Activated CD8-positive, alpha-beta T cell treated with anti-CD3 and anti-CD28 coated beads, Interleukin-2, amount 10 ng/mL, durations not matched to agents 7 days and 5 days (primary cell): ENCODE measurements around the gene CAV2. TPM values are rescaled to one million over a fixed set of nuclear protein-coding genes. Genes with fewer than 3 reads are reported as not detected.
"Not testable (repeated sequence)": the region's sequence is repeated elsewhere in the genome, so short reads cannot be mapped to it uniquely, and the experiment has no call there.

ENCODE experiments used
- ATAC-seq: fragments of 150-1000 bp; cut with Tn5 transposase; one replicate; pipeline ENCODE4 v1.10.0; 2021; ENCODE audit warnings: moderate library complexity
- CTCF ChIA-PET: fragments of 350-600 bp; sonication (Branson Sonifier 250); formaldehyde crosslinking; loops from one replicate; lab custom pipeline; 2021; ENCODE audit warnings: antibody characterized with exemption; lab: Charles Lee
- POLR2A ChIA-PET: fragments of 350-600 bp; sonication (Branson Sonifier 250); formaldehyde crosslinking; loops from one replicate; lab custom pipeline; 2021; ENCODE audit warnings: antibody characterized with exemption; lab: Charles Lee
- DNase-seq: peaks from one replicate; pipeline ENCODE4 v3.0.0-alpha.2; 2020
- H3K27ac Mint-ChIP-seq: one replicate; pipeline ENCODE4 v1.8.0; 2021; ENCODE audit warnings: mild to moderate bottlenecking, mixed read lengths
- H3K27me3 Mint-ChIP-seq: one replicate; pipeline ENCODE4 v1.8.0; 2021; ENCODE audit warnings: low read depth, mixed read lengths
- H3K36me3 Mint-ChIP-seq: one replicate; pipeline ENCODE4 v1.8.0; 2021; ENCODE audit warnings: low read depth, mixed read lengths
- H3K4me1 Mint-ChIP-seq: one replicate; pipeline ENCODE4 v1.8.0; 2021; ENCODE audit warnings: low read depth, mixed read lengths
- H3K4me3 Mint-ChIP-seq: one replicate; pipeline ENCODE4 v1.8.0; 2021; ENCODE audit warnings: mild to moderate bottlenecking, mixed read lengths
- H3K9me3 Mint-ChIP-seq: one replicate; pipeline ENCODE4 v1.8.0; 2022; ENCODE audit warnings: mixed read lengths; ENCODE audit not compliant: insufficient read depth
- total RNA-seq, 2 experiments: library from RNA; stranded (reverse); gene quantifications; one replicate each; pipeline ENCODE4 v1.2.3, GENCODE V29; 2021

The CAV2 gene
- total RNA-seq, 2 experiments from 2014 or later, result not detected

GRCh38 chr7:116478834-116479233 lies 20.7 kb upstream of the CAV2 start:
- ATAC-seq, result no peak
- H3K4me1 Mint-ChIP-seq, result no peaks in the 10 kb centered on the region

GRCh38 chr7:116483271-116483942 lies 16.1 kb upstream of the CAV2 start:
- Mint-ChIP-seq H3K9me3 (no peaks in the 10 kb centered on the region), H3K27ac (no peak overlapping the region), H3K36me3 (no peaks in the 10 kb centered on the region), H3K4me3 (no peak overlapping the region), H3K4me1 (no peaks in the 10 kb centered on the region), H3K27me3 (peaks cover 5% of the 10 kb centered on the region)
- ChIA-PET CTCF (no interaction called here), POLR2A (no interaction called here)
- no peak for DNase-seq
- ATAC-seq, result no peak

More at GRCh38 chr7:116478834-116479233, 20.7 kb upstream of the CAV2 start:
- H3K27me3 Mint-ChIP-seq, result peaks cover 3% of the 10 kb centered on the region
- DNase-seq, result no peak
- no peak overlapping the region for H3K27ac Mint-ChIP-seq
- CTCF ChIA-PET, result interaction anchor here (0.9 kb wide), 1 partner anchor 113 kb away, joined by 3 read pairs; no protein-coding TSS in a partner anchor
- no peak overlapping the region for H3K4me3 Mint-ChIP-seq
- peaks cover 6% of the 10 kb centered on the region for H3K9me3 Mint-ChIP-seq
- POLR2A ChIA-PET, result no interaction called here
- no peaks in the 10 kb centered on the region for H3K36me3 Mint-ChIP-seq

GRCh38 chr7:116484389-116484788 lies 15.1 kb upstream of the CAV2 start:
- H3K27ac Mint-ChIP-seq, POLR2A ChIA-PET, H3K36me3 Mint-ChIP-seq, H3K4me1 Mint-ChIP-seq, H3K4me3 Mint-ChIP-seq, DNase-seq, H3K9me3 Mint-ChIP-seq, H3K27me3 Mint-ChIP-seq, CTCF ChIA-PET, ATAC-seq: not testable (repeated sequence)

- H3K27ac Mint-ChIP-seq, result no peak overlapping the region
- ATAC-seq (no peak), DNase-seq (no peak)
- H3K36me3 Mint-ChIP-seq, result no peaks in the 10 kb centered on the region
- no peaks in the 10 kb centered on the region for H3K4me1 Mint-ChIP-seq
- CTCF ChIA-PET, result no interaction called here
- H3K4me3 Mint-ChIP-seq, result no peak overlapping the region
- POLR2A ChIA-PET, result no interaction called here
- H3K9me3 Mint-ChIP-seq, result no peaks in the 10 kb centered on the region
- peaks cover 14% of the 10 kb centered on the region for H3K27me3 Mint-ChIP-seq
These were observed 11.5 kb upstream of the CAV2 start for GRCh38 chr7:116487907-116488521.

- DNase-seq (no peak), ATAC-seq (no peak)
- Mint-ChIP-seq H3K27ac (no peak overlapping the region), H3K4me3 (no peak overlapping the region), H3K27me3 (peaks cover 16% of the 10 kb centered on the region), H3K36me3 (no peaks in the 10 kb centered on the region), H3K4me1 (no peaks in the 10 kb centered on the region), H3K9me3 (no peaks in the 10 kb centered on the region)
- CTCF ChIA-PET, result no interaction called here
- POLR2A ChIA-PET, result no interaction called here
These were observed 9.2 kb upstream of the CAV2 start for GRCh38 chr7:116490351-116490750.

- ATAC-seq (no peak), DNase-seq (no peak)
- ChIA-PET POLR2A (no interaction called here), CTCF (no interaction called here)
- H3K4me1 Mint-ChIP-seq, result no peaks in the 10 kb centered on the region
- no peak overlapping the region for H3K27ac Mint-ChIP-seq
- no peaks in the 10 kb centered on the region for H3K9me3 Mint-ChIP-seq
- H3K27me3 Mint-ChIP-seq, result peaks cover 23% of the 10 kb centered on the region
- H3K36me3 Mint-ChIP-seq, result no peaks in the 10 kb centered on the region
- H3K4me3 Mint-ChIP-seq, result no peak overlapping the region
These were observed 7.5 kb upstream of the CAV2 start for GRCh38 chr7:116491887-116492653.

- H3K9me3 Mint-ChIP-seq, result no peaks in the 10 kb centered on the region
These were observed 6.9 kb upstream of the CAV2 start for GRCh38 chr7:116492654-116493109.

GRCh38 chr7:116493449-116493848 lies 6.1 kb upstream of the CAV2 start:
- Mint-ChIP-seq H3K27ac (no peak overlapping the region), H3K9me3 (no peaks in the 10 kb centered on the region), H3K4me1 (no peaks in the 10 kb centered on the region), H3K27me3 (peaks cover 36% of the 10 kb centered on the region), H3K36me3 (no peaks in the 10 kb centered on the region), H3K4me3 (no peak overlapping the region)
- CTCF ChIA-PET, result no interaction called here
- ATAC-seq (no peak), DNase-seq (no peak)
- POLR2A ChIA-PET, result no interaction called here

More at GRCh38 chr7:116492654-116493109, 6.9 kb upstream of the CAV2 start:
- Mint-ChIP-seq H3K4me3 (no peak overlapping the region), H3K4me1 (no peaks in the 10 kb centered on the region), H3K36me3 (no peaks in the 10 kb centered on the region), H3K27me3 (peaks cover 29% of the 10 kb centered on the region), H3K27ac (no peak overlapping the region)
- ATAC-seq (no peak), DNase-seq (no peak)
- ChIA-PET POLR2A (no interaction called here), CTCF (no interaction called here)

- no peaks in the 10 kb centered on the region for H3K36me3 Mint-ChIP-seq
- H3K9me3 Mint-ChIP-seq, result no peaks in the 10 kb centered on the region
- ChIA-PET CTCF (no interaction called here), POLR2A (no interaction called here)
- H3K4me3 Mint-ChIP-seq, result no peak overlapping the region
- DNase-seq, result no peak
- no peak overlapping the region for H3K27ac Mint-ChIP-seq
- no peaks in the 10 kb centered on the region for H3K4me1 Mint-ChIP-seq
- peaks cover 43% of the 10 kb centered on the region for H3K27me3 Mint-ChIP-seq
- ATAC-seq, result no peak
These were observed 5.1 kb upstream of the CAV2 start for GRCh38 chr7:116494472-116494871.

- H3K9me3 Mint-ChIP-seq, result no peaks in the 10 kb centered on the region
- POLR2A ChIA-PET, result no interaction called here
- CTCF ChIA-PET, result interaction anchor here (1.1 kb wide), 1 partner anchor 31 kb away, joined by 5 read pairs; no protein-coding TSS in a partner anchor
- no peaks in the 10 kb centered on the region for H3K36me3 Mint-ChIP-seq
- peaks cover 8% of the 10 kb centered on the region for H3K4me1 Mint-ChIP-seq
- DNase-seq (no peak), ATAC-seq (no peak)
- no peak overlapping the region for H3K27ac Mint-ChIP-seq
- H3K4me3 Mint-ChIP-seq, result no peak overlapping the region
- H3K27me3 Mint-ChIP-seq, result peaks cover 52% of the 10 kb centered on the region
These were observed 3.8 kb upstream of the CAV2 start for GRCh38 chr7:116495736-116496135.

- Mint-ChIP-seq H3K4me1 (peaks cover 10% of the 10 kb centered on the region), H3K27ac (no peak overlapping the region), H3K27me3 (peaks cover 52% of the 10 kb centered on the region), H3K4me3 (no peak overlapping the region), H3K9me3 (no peaks in the 10 kb centered on the region), H3K36me3 (no peaks in the 10 kb centered on the region)
- POLR2A ChIA-PET, result no interaction called here
- CTCF ChIA-PET, result no interaction called here
- ATAC-seq (no peak), DNase-seq (no peak)
These were observed 2.9 kb upstream of the CAV2 start for GRCh38 chr7:116496653-116497052.

- DNase-seq (no peak), ATAC-seq (no peak)
- CTCF ChIA-PET, result no interaction called here
- Mint-ChIP-seq H3K36me3 (no peaks in the 10 kb centered on the region), H3K4me1 (peaks cover 10% of the 10 kb centered on the region), H3K27me3 (peaks cover 52% of the 10 kb centered on the region), H3K9me3 (no peaks in the 10 kb centered on the region), H3K4me3 (no peak overlapping the region), H3K27ac (no peak overlapping the region)
- POLR2A ChIA-PET, result no interaction called here
These were observed 1.8 kb upstream of the CAV2 start for GRCh38 chr7:116497708-116498107.
